ENCODE measurements around the gene TSPAN32.

DNA sequence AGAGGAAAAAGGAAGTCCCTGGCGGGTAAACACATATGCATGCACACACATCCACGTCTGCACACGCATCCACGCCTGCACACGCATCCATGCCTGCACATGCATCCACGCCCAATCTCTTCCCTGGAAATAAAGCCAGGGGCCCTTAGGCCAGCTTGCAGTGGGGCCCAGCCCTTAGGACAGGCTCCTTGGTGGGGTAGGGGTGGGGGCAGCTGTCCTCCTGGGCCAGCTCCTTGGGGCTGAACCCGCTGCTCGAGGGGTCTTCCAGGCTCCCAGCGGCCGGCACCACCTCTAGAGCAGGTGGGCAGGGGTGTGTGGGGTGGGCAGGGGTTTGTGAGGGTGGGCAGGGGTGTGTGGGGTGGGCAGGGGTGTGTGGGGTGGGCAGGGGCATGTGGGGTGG, 2.0 kb upstream of the TSPAN32 start:
- TF ChIP-seq POLR2A (IDR thresholded peaks at IDR 0.05; ENCODE audit: low read depth, low read length) = no peak
- TF ChIP-seq POLR2AphosphoS5 (IDR thresholded peaks at IDR 0.05; ENCODE audit: low read depth, low read length) = no peak
- TF ChIP-seq TAF1 (IDR thresholded peaks at IDR 0.05; ENCODE audit: borderline replicate concordance, low read depth, low read length) = no peak

Measured in GM12892 (cell line).